K562 (cell line): ENCODE results near the gene ANKMY1. TPM values are rescaled to one million over a fixed set of nuclear protein-coding genes. Genes with fewer than 3 reads are reported as not detected.

ENCODE experiments used
- PTBP1 ChIP-seq: fragments of 200-400 bp; formaldehyde crosslinking; IDR thresholded peaks from 2 replicates; pipeline ENCODE4 v1.6.1; 2017; ENCODE audit warnings: low read depth, low read length
- ZNF253 ChIP-seq: fragments of 250-450 bp; sonication (Bioruptor Pico); conservative IDR thresholded peaks from 2 replicates; pipeline ENCODE4 v1.6.1; 2021; ENCODE audit warnings: mild to moderate bottlenecking
- ZNF551 ChIP-seq: fragments of 250-450 bp; sonication (Bioruptor Pico); IDR thresholded peaks from 2 replicates; pipeline ENCODE4 v1.5.0; 2021; ENCODE audit warnings: mild to moderate bottlenecking, moderate library complexity
- polyA plus RNA-seq, 8 experiments: library from polyadenylated mRNA; depleted of rRNA in 4 of 8; stranded (reverse) in 5 of 8; unstranded in 3 of 8; fragments of >200 nt; fragmentation: Nextera tagmentation in 2 of 8; fragmentation: Illumina TruSeq in 1 of 8; extraction: Ambion mirVana in 2 of 8; extraction: Trizol in 1 of 8; gene quantifications; 2 replicates each; pipeline versions ENCODE4 v1.2.1 to v1.2.3, GENCODE V29; 2011 to 2014; ENCODE audit warnings: inconsistent platforms in 1 of 8, missing spikeins in 1 of 8
- total RNA-seq, 7 experiments: library from RNA; depleted of rRNA in 6 of 7; stranded (reverse); fragments of >200 nt in 6 of 7; fragmentation: Illumina TruSeq in 2 of 7; extraction: Trizol in 2 of 7; gene quantifications; 2 replicates each; pipeline versions ENCODE4 v1.2.1 to v1.2.3, GENCODE V29; 2011 to 2021; ENCODE audit warnings: low replicate concordance in 1 of 7
- TF ChIP-seq, protein P1 (sequence below): IDR thresholded peaks from 3 replicates; pipeline ENCODE4 v1.6.1; 2011; ENCODE audit warnings: borderline replicate concordance, mild to moderate bottlenecking; ENCODE audit not compliant: insufficient read length, insufficient read depth
- TF ChIP-seq, protein P2 (sequence below): fragments of 450-650 bp; IDR thresholded peaks from 2 replicates; pipeline ENCODE4 v1.6.1; 2016; ENCODE audit warnings: mild to moderate bottlenecking, moderate library complexity

ANKMY1 gene
- total and polyA plus RNA-seq, 9 of the 15 experiments (the other 6 are each of a cell fraction or from before 2014, with no cell fraction given): 0.75 to 15.1 (median 11.7) TPM

DNA sequence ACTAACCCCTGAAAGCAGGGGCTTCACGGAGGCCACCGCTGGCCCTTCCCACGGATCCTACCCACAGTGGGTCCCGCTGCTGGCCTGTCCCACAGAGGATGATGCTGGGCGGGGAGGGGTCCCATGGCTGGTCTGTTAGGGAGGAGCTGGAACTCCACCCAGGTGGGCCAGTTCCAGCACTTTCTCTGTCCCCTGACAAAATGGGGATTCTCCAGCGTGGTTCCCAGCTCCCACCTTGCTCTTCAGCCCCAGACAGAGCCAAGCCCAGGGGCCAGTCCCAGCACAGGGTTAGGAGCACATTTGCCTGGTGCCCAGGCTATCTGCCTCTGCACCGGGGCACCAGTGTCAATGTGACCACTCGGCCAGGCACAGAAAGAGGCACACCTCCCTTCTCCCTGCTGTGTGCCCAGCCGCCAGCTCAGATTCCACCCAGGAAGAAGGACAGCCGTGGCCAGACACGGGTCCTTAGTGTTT is 50.0 kb downstream of the ANKMY1 start (continued):
- TF ChIP-seq, protein P1, sequence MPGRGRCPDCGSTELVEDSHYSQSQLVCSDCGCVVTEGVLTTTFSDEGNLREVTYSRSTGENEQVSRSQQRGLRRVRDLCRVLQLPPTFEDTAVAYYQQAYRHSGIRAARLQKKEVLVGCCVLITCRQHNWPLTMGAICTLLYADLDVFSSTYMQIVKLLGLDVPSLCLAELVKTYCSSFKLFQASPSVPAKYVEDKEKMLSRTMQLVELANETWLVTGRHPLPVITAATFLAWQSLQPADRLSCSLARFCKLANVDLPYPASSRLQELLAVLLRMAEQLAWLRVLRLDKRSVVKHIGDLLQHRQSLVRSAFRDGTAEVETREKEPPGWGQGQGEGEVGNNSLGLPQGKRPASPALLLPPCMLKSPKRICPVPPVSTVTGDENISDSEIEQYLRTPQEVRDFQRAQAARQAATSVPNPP: no peak
- no peak for TF ChIP-seq ZNF253
- TF ChIP-seq ZNF551 (CRISPR knock-in tag): no peak
- TF ChIP-seq, protein P2, sequence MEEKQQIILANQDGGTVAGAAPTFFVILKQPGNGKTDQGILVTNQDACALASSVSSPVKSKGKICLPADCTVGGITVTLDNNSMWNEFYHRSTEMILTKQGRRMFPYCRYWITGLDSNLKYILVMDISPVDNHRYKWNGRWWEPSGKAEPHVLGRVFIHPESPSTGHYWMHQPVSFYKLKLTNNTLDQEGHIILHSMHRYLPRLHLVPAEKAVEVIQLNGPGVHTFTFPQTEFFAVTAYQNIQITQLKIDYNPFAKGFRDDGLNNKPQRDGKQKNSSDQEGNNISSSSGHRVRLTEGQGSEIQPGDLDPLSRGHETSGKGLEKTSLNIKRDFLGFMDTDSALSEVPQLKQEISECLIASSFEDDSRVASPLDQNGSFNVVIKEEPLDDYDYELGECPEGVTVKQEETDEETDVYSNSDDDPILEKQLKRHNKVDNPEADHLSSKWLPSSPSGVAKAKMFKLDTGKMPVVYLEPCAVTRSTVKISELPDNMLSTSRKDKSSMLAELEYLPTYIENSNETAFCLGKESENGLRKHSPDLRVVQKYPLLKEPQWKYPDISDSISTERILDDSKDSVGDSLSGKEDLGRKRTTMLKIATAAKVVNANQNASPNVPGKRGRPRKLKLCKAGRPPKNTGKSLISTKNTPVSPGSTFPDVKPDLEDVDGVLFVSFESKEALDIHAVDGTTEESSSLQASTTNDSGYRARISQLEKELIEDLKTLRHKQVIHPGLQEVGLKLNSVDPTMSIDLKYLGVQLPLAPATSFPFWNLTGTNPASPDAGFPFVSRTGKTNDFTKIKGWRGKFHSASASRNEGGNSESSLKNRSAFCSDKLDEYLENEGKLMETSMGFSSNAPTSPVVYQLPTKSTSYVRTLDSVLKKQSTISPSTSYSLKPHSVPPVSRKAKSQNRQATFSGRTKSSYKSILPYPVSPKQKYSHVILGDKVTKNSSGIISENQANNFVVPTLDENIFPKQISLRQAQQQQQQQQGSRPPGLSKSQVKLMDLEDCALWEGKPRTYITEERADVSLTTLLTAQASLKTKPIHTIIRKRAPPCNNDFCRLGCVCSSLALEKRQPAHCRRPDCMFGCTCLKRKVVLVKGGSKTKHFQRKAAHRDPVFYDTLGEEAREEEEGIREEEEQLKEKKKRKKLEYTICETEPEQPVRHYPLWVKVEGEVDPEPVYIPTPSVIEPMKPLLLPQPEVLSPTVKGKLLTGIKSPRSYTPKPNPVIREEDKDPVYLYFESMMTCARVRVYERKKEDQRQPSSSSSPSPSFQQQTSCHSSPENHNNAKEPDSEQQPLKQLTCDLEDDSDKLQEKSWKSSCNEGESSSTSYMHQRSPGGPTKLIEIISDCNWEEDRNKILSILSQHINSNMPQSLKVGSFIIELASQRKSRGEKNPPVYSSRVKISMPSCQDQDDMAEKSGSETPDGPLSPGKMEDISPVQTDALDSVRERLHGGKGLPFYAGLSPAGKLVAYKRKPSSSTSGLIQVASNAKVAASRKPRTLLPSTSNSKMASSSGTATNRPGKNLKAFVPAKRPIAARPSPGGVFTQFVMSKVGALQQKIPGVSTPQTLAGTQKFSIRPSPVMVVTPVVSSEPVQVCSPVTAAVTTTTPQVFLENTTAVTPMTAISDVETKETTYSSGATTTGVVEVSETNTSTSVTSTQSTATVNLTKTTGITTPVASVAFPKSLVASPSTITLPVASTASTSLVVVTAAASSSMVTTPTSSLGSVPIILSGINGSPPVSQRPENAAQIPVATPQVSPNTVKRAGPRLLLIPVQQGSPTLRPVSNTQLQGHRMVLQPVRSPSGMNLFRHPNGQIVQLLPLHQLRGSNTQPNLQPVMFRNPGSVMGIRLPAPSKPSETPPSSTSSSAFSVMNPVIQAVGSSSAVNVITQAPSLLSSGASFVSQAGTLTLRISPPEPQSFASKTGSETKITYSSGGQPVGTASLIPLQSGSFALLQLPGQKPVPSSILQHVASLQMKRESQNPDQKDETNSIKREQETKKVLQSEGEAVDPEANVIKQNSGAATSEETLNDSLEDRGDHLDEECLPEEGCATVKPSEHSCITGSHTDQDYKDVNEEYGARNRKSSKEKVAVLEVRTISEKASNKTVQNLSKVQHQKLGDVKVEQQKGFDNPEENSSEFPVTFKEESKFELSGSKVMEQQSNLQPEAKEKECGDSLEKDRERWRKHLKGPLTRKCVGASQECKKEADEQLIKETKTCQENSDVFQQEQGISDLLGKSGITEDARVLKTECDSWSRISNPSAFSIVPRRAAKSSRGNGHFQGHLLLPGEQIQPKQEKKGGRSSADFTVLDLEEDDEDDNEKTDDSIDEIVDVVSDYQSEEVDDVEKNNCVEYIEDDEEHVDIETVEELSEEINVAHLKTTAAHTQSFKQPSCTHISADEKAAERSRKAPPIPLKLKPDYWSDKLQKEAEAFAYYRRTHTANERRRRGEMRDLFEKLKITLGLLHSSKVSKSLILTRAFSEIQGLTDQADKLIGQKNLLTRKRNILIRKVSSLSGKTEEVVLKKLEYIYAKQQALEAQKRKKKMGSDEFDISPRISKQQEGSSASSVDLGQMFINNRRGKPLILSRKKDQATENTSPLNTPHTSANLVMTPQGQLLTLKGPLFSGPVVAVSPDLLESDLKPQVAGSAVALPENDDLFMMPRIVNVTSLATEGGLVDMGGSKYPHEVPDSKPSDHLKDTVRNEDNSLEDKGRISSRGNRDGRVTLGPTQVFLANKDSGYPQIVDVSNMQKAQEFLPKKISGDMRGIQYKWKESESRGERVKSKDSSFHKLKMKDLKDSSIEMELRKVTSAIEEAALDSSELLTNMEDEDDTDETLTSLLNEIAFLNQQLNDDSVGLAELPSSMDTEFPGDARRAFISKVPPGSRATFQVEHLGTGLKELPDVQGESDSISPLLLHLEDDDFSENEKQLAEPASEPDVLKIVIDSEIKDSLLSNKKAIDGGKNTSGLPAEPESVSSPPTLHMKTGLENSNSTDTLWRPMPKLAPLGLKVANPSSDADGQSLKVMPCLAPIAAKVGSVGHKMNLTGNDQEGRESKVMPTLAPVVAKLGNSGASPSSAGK: no peak
- no peak for TF ChIP-seq PTBP1
